ENCODE results near the gene SCUBE1.

The SCUBE1 gene

GRCh38 chr22:43313244-43313889 lies 29.8 kb downstream of the SCUBE1 start:
- no peaks in the 10 kb centered on the region for H3K36me3 ChIP-seq
- H3K27me3 ChIP-seq, result 0 out of 22 replicates have a peak, but pooled peaks cover 0 to 9% (median 0%) of the 10 kb centered on the region in 11 experiments
- TF ChIP-seq Cebpa-rat (IDR thresholded peaks at IDR 0.05), result peak in 9 of 11 experiments; percentile 29 to 87 (median 62); a peak in 10 of 22 replicates
- H3K9me3 ChIP-seq (replicated peaks in 1 of 11), result no peaks in the 10 kb centered on the region
- H3K9ac ChIP-seq, result peak overlapping the region in 9 of 11 experiments; percentile 22 to 70 (median 63); a peak in 15 of 22 replicates
- H3K4me1 ChIP-seq, result peaks cover 37 to 73% (median 70%) of the 10 kb centered on the region in 10 experiments
- H3K4me2 ChIP-seq, result peak overlapping the region; percentile 59 to 86 (median 78)
- no peak overlapping the region for H3K4me3 ChIP-seq
- no peaks in the 10 kb centered on the region for H4K20me1 ChIP-seq
- H3K27ac ChIP-seq, result peak overlapping the region in 9 of 11 experiments; percentile 59 to 81 (median 76); a peak in 18 of 22 replicates

- Histone ChIP-seq H3K27ac (peak overlapping the region in 9 of 11 experiments; percentile 59 to 81 (median 76); a peak in 18 of 22 replicates), H3K4me1 (peaks cover 39 to 81% (median 77%) of the 10 kb centered on the region in 10 experiments), H3K9ac (peak overlapping the region in 7 of 11 experiments; percentile 38 to 70 (median 66); a peak in 12 of 22 replicates), H3K27me3 (0 out of 22 replicates have a peak, but pooled peaks cover 0 to 10% (median 0%) of the 10 kb centered on the region in 11 experiments), H3K4me3 (no peak overlapping the region; a peak in 1 of 20 replicates), H3K4me2 (peak overlapping the region; percentile 59 to 86 (median 78)), H3K36me3 (no peaks in the 10 kb centered on the region), H3K9me3 (replicated peaks in 1 of 11) (no peaks in the 10 kb centered on the region), H4K20me1 (no peaks in the 10 kb centered on the region)
- no peak for TF ChIP-seq Cebpa-rat (IDR thresholded peaks at IDR 0.05)
These were observed 30.6 kb downstream of the SCUBE1 start for GRCh38 chr22:43312608-43313007.

- H3K9ac ChIP-seq, result no peak overlapping the region
- peaks cover 39 to 96% (median 91%) of the 10 kb centered on the region in 10 experiments for H3K4me1 ChIP-seq
- no peak for TF ChIP-seq Cebpa-rat (IDR thresholded peaks at IDR 0.05)
- peak overlapping the region in 9 of 11 experiments; percentile 71 to 86 (median 78); a peak in 17 of 22 replicates for H3K4me2 ChIP-seq
- H3K27ac ChIP-seq, result peak overlapping the region in 8 of 11 experiments; percentile 23 to 81 (median 64); a peak in 12 of 22 replicates
- no peak overlapping the region for H3K4me3 ChIP-seq
- H3K27me3 ChIP-seq, result 0 out of 22 replicates have a peak, but pooled peaks cover 0 to 10% (median 0%) of the 10 kb centered on the region in 11 experiments
- H3K9me3 ChIP-seq (replicated peaks in 1 of 11), result no peaks in the 10 kb centered on the region
- no peaks in the 10 kb centered on the region for H3K36me3 ChIP-seq
- no peaks in the 10 kb centered on the region for H4K20me1 ChIP-seq
These were observed 32.4 kb downstream of the SCUBE1 start for GRCh38 chr22:43310798-43311197.

GRCh38 chr22:43310311-43310710 lies 32.9 kb downstream of the SCUBE1 start:
- Histone ChIP-seq H3K9me3 (replicated peaks in 1 of 11) (no peaks in the 10 kb centered on the region), H3K9ac (peak overlapping the region in 5 of 11 experiments; percentile 7 to 55 (median 35); a peak in 5 of 22 replicates), H4K20me1 (no peaks in the 10 kb centered on the region), H3K4me1 (peaks cover 39 to 100% (median 95%) of the 10 kb centered on the region in 10 experiments), H3K27me3 (0 out of 22 replicates have a peak, but pooled peaks cover 0 to 10% (median 0%) of the 10 kb centered on the region in 11 experiments), H3K4me2 (peak overlapping the region; percentile 6 to 86 (median 76); a peak in 18 of 22 replicates), H3K27ac (peak overlapping the region in 8 of 11 experiments; percentile 50 to 81 (median 66); a peak in 16 of 22 replicates), H3K4me3 (no peak overlapping the region), H3K36me3 (no peaks in the 10 kb centered on the region)
- no peak for TF ChIP-seq Cebpa-rat (IDR thresholded peaks at IDR 0.05)

GRCh38 chr22:43308836-43309235 lies 34.3 kb downstream of the SCUBE1 start:
- Histone ChIP-seq H3K27ac (peak overlapping the region in 8 of 11 experiments; percentile 42 to 81 (median 66); a peak in 13 of 22 replicates), H3K9ac (peak overlapping the region in 7 of 11 experiments; percentile 0 to 48 (median 24); a peak in 8 of 22 replicates), H4K20me1 (no peaks in the 10 kb centered on the region), H3K27me3 (0 out of 22 replicates have a peak, but pooled peaks cover 0 to 10% (median 0%) of the 10 kb centered on the region in 11 experiments), H3K4me2 (peak overlapping the region; percentile 49 to 86 (median 76); a peak in 21 of 22 replicates), H3K4me3 (no peak overlapping the region; a peak in 1 of 20 replicates), H3K9me3 (replicated peaks in 1 of 11) (no peaks in the 10 kb centered on the region), H3K4me1 (peaks cover 32 to 88% (median 84%) of the 10 kb centered on the region in 10 experiments), H3K36me3 (no peaks in the 10 kb centered on the region)
- TF ChIP-seq Cebpa-rat (IDR thresholded peaks at IDR 0.05), result no peak

- Histone ChIP-seq H4K20me1 (no peaks in the 10 kb centered on the region), H3K4me1 (peaks cover 26 to 88% (median 81%) of the 10 kb centered on the region in 10 experiments), H3K27me3 (0 out of 22 replicates have a peak, but pooled peaks cover 0 to 10% (median 0%) of the 10 kb centered on the region in 11 experiments), H3K36me3 (no peaks in the 10 kb centered on the region), H3K9ac (peak overlapping the region in 9 of 11 experiments; percentile 3 to 48 (median 24); a peak in 11 of 22 replicates), H3K4me3 (no peak overlapping the region), H3K27ac (peak overlapping the region in 8 of 11 experiments; percentile 36 to 81 (median 66); a peak in 14 of 22 replicates), H3K9me3 (replicated peaks in 1 of 11) (no peaks in the 10 kb centered on the region), H3K4me2 (peak overlapping the region; percentile 49 to 86 (median 76))
- no peak for TF ChIP-seq Cebpa-rat (IDR thresholded peaks at IDR 0.05)
These were observed 34.9 kb downstream of the SCUBE1 start for GRCh38 chr22:43308060-43308830.

- Histone ChIP-seq H3K27ac (0 out of 22 replicates have a peak overlapping the region, but pooled peaks of 1 of the 11 experiments have one; percentile 29), H3K9ac (peak overlapping the region in 1 of 11 experiments; percentile 24; a peak in 1 of 22 replicates), H3K4me1 (peaks cover 11 to 85% (median 72%) of the 10 kb centered on the region in 10 experiments; a peak in 19 of 20 replicates), H3K4me2 (peak overlapping the region in 7 of 11 experiments; percentile 6 to 80 (median 27); a peak in 8 of 22 replicates), H3K27me3 (0 out of 22 replicates have a peak, but pooled peaks cover 0 to 10% (median 0%) of the 10 kb centered on the region in 11 experiments), H3K36me3 (no peaks in the 10 kb centered on the region), H3K9me3 (replicated peaks in 1 of 11) (no peaks in the 10 kb centered on the region), H4K20me1 (no peaks in the 10 kb centered on the region), H3K4me3 (no peak overlapping the region)
- no peak for TF ChIP-seq Cebpa-rat (IDR thresholded peaks at IDR 0.05)
These were observed 37.4 kb downstream of the SCUBE1 start for GRCh38 chr22:43305806-43306205.

Measured in BLaER1 treated with 17β-estradiol and CSF1 and Interleukin-3, amounts not matched to agents 10 nM and 100 nM (cell line).